Spinal cord (tissue), 10 donors: ENCODE data around the gene ZNF440. TPM values are rescaled to one million over a fixed set of nuclear protein-coding genes. Genes with fewer than 3 reads are reported as not detected.
A peak's percentile ranks its signal among the peaks of the same experiment; 100 is the strongest.
"Not testable (repeated sequence)": the region's sequence is repeated elsewhere in the genome, so short reads cannot be mapped to it uniquely, and the experiment has no call there.

Experiments used
- DNase-seq, 6 donors: peaks; one replicate each; pipeline versions ENCODE4 v3.0.0 to v3.0.0-alpha.2; 2013 to 2015; ENCODE audit warnings: low spot score in 6 of 6, low read depth in 4 of 6
- H3K27ac ChIP-seq: one replicate; pipeline ENCODE4 v1.5.1; 2013; ENCODE audit warnings: low read depth, low read length, control low read depth
- H3K27me3 ChIP-seq: one replicate; pipeline ENCODE4 v1.6.1; 2013; ENCODE audit warnings: low read length; ENCODE audit not compliant: control insufficient read depth, insufficient read depth
- H3K36me3 ChIP-seq: one replicate; pipeline ENCODE4 v1.6.1; 2013; ENCODE audit warnings: low read length; ENCODE audit not compliant: control insufficient read depth, insufficient read depth
- H3K4me1 ChIP-seq: one replicate; pipeline ENCODE4 v1.6.1; 2013; ENCODE audit warnings: low read length; ENCODE audit not compliant: control insufficient read depth, insufficient read depth
- H3K4me3 ChIP-seq: one replicate; pipeline ENCODE4 v1.5.1; 2013; ENCODE audit warnings: low read depth, low read length, control low read depth
- H3K9me3 ChIP-seq: one replicate; pipeline ENCODE4 v1.6.1; 2013; ENCODE audit warnings: low read length; ENCODE audit not compliant: control insufficient read depth, insufficient read depth
- WGBS: methylation state at CpG from one replicate; pipeline ENCODE4 v1.1.5; 2013; ENCODE audit warnings: missing lambda C conversion rate; ENCODE audit not compliant: insufficient coverage; 5-methylcytosine and 5-hydroxymethylcytosine counted together
- polyA plus RNA-seq, 2 donors: library from polyadenylated mRNA; unstranded; fragments of 120-200 nt; gene quantifications; one replicate each; pipeline ENCODE4 v1.2.1, GENCODE V29; 2013; ENCODE audit not compliant: insufficient read length in 2 of 2
- total RNA-seq, 2 donors: library from RNA; depleted of rRNA in 1 of 2; stranded (reverse); fragments of 120-200 nt in 1 of 2; fragments of >200 nt in 1 of 2; gene quantifications; one replicate each; pipeline versions ENCODE4 v1.2.3 to v1.2.4, GENCODE V29; 2013 to 2014
- donor health status: healthy.

ZNF440 gene
- total and polyA plus RNA-seq, 4 donors, result 13.1 to 22.6 (median 20.8) TPM

DNA sequence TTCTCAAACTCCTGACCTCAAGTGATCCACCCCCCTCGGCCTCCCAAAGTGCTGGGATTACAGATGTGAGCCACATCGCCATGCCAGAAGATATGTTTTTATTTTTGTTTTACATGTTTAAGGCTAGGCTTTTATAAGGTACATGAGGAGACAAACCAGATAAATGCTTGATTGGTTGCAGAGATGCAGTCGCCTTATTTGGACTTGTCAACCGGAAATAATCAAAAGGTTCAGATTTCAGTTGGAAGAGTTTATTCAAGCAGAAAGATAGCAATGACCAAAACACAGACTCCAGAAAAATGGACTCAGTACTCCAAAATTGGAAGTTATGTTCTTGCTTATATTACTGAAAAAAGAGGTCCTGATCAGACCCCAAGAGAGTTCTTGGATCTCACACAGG lies 36.2 kb downstream of the ZNF440 start:
- H3K27me3 ChIP-seq, H3K4me3 ChIP-seq, H3K27ac ChIP-seq, H3K9me3 ChIP-seq, H3K36me3 ChIP-seq, DNase-seq: not testable (repeated sequence)
- WGBS, result 100% methylated on average over 2 of the region's 4 CpGs
- H3K4me1 ChIP-seq, result peaks cover 14% of the 10 kb centered on the region

DNA sequence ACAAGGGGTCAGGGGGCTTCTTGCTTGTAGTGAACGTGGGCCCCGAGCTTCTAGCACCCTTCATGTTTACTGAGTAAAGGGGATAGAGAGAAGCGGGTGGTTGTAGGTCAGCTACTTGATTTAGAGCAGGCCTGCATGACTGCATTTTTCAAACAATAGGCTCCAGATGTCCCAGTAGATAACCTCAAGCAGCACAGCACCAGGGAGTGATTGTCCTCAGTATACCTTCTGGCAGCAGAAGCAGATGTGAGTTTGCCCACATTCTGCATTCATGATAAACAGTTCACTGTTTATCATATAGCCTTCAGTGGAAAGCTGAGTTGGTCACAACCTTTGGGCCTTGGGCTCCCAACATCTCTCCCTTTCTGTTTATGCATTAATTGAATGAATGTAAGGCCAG lies 39.3 kb downstream of the ZNF440 start:
- WGBS, result 100% methylated on average over 2 of the region's 3 CpGs
- Histone ChIP-seq H3K36me3 (peaks cover 2% of the 10 kb centered on the region), H3K4me1 (peaks cover 8% of the 10 kb centered on the region), H3K9me3 (peaks cover 1% of the 10 kb centered on the region), H3K27ac (no peak overlapping the region), H3K4me3 (no peak overlapping the region), H3K27me3 (no peaks in the 10 kb centered on the region)
- DNase-seq, result no peak

DNA sequence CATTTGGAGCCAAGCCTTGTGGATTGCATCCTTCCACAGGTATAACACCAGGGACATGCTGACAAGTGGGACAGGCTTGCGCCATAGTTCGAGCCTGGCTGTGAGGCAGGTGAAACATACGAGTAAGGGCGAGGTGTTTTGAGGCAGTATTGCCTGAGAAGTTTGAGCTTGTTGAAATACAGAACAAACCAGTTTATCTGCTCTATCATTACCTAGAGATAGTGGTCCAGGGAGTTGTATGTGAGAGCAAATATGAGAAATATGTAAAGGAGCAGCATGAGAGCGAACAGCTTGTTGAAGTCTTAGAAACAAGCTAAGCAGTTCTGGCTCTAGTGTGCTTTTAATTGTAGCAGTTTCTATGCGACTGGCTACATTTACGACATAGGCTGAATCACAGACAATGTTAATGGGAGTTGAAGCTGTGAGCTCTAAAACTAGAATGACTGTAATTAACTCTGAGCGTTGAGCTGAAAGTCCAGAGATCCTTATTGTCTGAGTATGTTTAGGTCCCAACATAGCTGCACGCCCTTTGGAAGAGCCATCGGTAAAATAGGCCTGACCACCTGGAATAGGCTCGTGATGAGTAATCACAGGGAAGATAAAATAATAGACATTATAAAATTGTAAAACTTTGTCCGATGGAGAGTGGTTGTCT lies 42.6 kb downstream of the ZNF440 start:
- no peaks in the 10 kb centered on the region for H3K4me1 ChIP-seq
- no peaks in the 10 kb centered on the region for H3K36me3 ChIP-seq
- no peaks in the 10 kb centered on the region for H3K27me3 ChIP-seq
- peaks cover 17% of the 10 kb centered on the region for H3K9me3 ChIP-seq
- no peak overlapping the region for H3K4me3 ChIP-seq
- no peak overlapping the region for H3K27ac ChIP-seq
- 61% methylated on average over 4 of the region's 12 CpGs for WGBS
- no peak for DNase-seq

DNA sequence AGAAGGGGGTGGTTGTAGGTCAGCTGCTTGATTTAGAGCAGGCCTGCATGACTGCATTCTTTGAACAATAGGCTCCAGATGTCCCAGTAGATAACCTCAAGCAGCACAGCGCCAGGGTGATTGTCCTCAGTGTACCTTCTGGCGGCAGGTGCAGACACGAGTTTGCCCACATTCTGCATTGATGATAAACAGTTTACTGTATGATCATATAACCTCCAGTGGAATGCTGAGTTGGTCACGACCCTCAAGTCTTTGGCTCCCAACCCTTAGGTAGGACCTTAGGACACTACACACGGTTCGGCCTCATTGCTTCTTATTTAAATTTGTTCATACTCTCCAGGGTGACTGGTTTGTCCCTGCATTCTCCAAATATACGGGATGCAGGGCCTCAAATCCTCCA lies 46.6 kb downstream of the ZNF440 start:
- WGBS, result 94% methylated on average over 5 of the region's 7 CpGs

DNA sequence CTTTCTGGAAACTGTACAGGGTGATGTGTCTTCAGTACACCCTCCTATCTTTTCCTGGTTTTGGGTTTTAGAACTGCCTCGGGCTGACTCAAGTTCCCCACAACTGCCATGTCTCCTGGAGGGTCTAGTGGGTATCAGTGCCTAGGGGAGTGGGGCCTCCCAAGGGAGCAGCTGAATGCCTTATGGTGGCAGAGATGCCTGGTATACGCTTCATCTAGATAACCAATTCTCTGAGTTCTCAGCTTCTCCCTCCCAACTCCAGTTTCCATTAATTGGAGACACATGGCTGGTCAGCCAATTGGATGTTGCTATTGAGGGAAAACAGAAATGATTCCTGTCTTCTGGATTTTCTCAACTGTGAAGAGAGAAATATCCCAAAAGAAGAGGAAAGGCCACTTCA lies 47.2 kb downstream of the ZNF440 start:
- Histone ChIP-seq H3K4me3 (no peak overlapping the region), H3K27me3 (no peaks in the 10 kb centered on the region), H3K27ac (no peak overlapping the region), H3K9me3 (peaks cover 19% of the 10 kb centered on the region), H3K4me1 (no peaks in the 10 kb centered on the region), H3K36me3 (no peaks in the 10 kb centered on the region)
- 100% methylated on average over 1 of the region's 2 CpGs for WGBS
- DNase-seq, result no peak

More for the DNA sequence above, 46.6 kb downstream of the ZNF440 start:
- no peak overlapping the region for H3K27ac ChIP-seq
- no peak overlapping the region for H3K4me3 ChIP-seq
- H3K9me3 ChIP-seq, result peaks cover 17% of the 10 kb centered on the region
- H3K36me3 ChIP-seq, result no peaks in the 10 kb centered on the region
- DNase-seq, result no peak
- no peaks in the 10 kb centered on the region for H3K27me3 ChIP-seq
- no peaks in the 10 kb centered on the region for H3K4me1 ChIP-seq

DNA sequence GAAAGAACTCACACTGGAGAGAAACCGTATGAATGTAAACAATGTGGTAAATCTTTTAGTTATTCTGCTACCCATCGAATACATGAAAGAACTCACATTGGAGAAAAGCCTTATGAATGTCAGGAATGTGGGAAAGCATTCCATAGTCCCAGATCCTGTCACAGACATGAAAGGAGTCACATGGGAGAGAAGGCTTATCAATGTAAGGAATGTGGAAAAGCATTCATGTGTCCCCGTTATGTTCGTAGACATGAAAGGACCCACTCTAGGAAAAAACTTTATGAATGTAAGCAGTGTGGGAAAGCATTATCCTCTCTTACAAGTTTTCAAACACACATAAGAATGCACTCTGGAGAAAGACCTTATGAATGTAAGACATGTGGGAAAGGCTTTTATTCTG lies 53.7 kb downstream of the ZNF440 start:
- H3K4me1 ChIP-seq, H3K27ac ChIP-seq, DNase-seq, H3K4me3 ChIP-seq, H3K27me3 ChIP-seq: not testable (repeated sequence)
- Histone ChIP-seq H3K36me3 (peaks cover 14% of the 10 kb centered on the region), H3K9me3 (peaks cover 20% of the 10 kb centered on the region)
- no CpG with 5 or more reads among the region's 4 CpGs for WGBS

DNA sequence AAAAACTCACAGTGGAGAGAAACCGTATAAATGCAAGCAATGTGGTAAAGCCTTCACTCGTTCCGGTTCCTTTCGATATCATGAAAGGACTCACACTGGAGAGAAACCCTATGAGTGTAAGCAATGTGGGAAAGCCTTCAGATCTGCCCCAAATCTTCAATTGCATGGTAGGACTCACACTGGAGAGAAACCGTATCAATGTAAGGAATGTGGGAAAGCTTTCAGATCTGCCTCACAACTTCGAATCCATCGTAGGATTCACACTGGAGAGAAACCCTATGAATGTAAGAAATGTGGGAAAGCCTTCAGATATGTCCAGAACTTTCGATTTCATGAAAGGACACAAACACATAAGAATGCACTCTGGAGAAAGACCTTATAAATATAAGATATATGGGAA lies 54.1 kb downstream of the ZNF440 start:
- no peaks in the 10 kb centered on the region for H3K4me1 ChIP-seq
- H3K27me3 ChIP-seq, result no peaks in the 10 kb centered on the region
- no peak overlapping the region for H3K27ac ChIP-seq
- WGBS, result 100% methylated on average over 3 of the region's 8 CpGs
- DNase-seq, result no peak
- H3K9me3 ChIP-seq, result peaks cover 19% of the 10 kb centered on the region
- H3K36me3 ChIP-seq, result peaks cover 15% of the 10 kb centered on the region
- no peak overlapping the region for H3K4me3 ChIP-seq

DNA sequence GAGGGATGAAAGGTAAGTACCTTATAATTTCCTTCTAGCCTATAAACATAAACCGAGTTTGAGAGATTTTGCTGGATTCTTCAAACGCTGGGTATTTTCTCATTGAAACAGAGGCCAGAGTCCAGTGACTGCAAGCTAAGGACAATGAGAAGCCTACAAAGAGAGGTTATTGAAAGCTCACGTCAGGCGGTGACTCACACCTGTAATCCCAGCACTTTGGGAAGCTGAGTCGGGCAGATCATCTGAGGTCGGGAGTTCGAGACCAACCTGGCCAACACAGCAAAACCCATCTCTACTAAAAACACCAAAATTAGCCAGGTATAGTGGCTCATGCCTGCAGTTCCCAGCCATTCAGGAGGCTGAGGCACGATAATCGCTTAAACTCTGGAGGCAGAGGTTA lies 58.6 kb downstream of the ZNF440 start:
- 89% methylated on average over 7 of the region's 9 CpGs for WGBS
- DNase-seq, result no peak
- Histone ChIP-seq H3K9me3 (peaks cover 14% of the 10 kb centered on the region), H3K27me3 (no peaks in the 10 kb centered on the region), H3K4me3 (no peak overlapping the region), H3K27ac (no peak overlapping the region), H3K36me3 (peaks cover 9% of the 10 kb centered on the region), H3K4me1 (no peaks in the 10 kb centered on the region)

DNA sequence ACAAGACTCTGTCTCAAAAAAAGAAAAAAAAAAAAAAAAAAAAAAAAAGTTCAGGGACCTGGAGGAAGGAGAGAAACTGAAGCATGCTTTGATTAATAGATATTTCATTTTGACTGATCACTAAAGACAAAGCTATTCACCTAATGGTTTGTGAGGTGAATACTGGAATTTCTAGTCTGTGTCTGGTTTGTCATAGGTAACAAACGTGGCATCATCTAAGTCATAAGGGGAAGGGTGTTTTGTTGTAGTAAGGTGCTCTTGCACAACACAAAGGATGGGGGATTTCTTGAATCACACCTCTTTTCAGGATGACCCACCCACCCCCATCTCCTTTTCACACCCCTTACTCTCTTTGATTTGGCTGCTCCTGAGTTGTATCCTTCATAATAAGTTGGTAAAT lies 59.7 kb downstream of the ZNF440 start:
- no peak overlapping the region for H3K4me3 ChIP-seq
- DNase-seq, result no peak
- H3K36me3 ChIP-seq, result peaks cover 8% of the 10 kb centered on the region
- H3K27me3 ChIP-seq, result no peaks in the 10 kb centered on the region
- H3K9me3 ChIP-seq, result peaks cover 8% of the 10 kb centered on the region
- no peaks in the 10 kb centered on the region for H3K4me1 ChIP-seq
- H3K27ac ChIP-seq, result no peak overlapping the region
- WGBS, result no CpG with 5 or more reads among the region's 1 CpG

DNA sequence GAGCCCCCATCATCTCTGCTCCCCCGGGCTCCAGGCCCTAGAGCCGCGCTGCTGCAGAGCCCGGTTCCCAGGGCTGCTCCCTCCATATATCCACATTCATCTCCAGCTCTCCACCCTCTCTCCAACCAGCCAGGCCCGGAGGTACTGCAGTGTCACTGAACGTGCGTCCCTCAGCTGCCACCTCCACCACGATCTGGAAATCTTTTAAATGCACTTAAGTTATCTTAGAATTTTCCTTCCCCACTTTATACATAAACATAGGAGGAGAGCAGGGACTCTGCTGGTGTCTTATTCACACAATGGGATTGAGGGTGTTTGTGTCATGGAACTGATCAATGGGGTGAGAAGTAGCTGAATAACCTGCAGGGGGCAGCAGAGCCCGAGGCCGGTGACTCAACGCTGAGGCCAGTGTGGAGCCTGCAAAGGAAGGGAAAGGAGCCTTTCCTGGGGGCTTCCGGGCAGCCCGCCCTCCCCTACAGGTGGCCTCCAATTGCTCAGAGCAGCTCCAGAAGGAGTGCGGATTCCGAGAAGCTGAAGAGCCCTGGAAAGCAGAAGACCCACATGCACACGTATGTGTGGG lies 65.7 kb downstream of the ZNF440 start:
- H3K27ac ChIP-seq, H3K9me3 ChIP-seq, H3K27me3 ChIP-seq, H3K36me3 ChIP-seq, H3K4me3 ChIP-seq, H3K4me1 ChIP-seq: not testable (repeated sequence)
- peak in 2 of 6 donors; percentile 11 to 34 for DNase-seq
- WGBS, result 72% methylated on average over 13 of the region's 16 CpGs
